Hepatocyte (in vitro differentiated cells): ENCODE results near the gene GRB14. TPM values are rescaled to one million over a fixed set of nuclear protein-coding genes. Genes with fewer than 3 reads are reported as not detected.
"Not testable (repeated sequence)": the region's sequence is repeated elsewhere in the genome, so short reads cannot be mapped to it uniquely, and the experiment has no call there.

Experiments used
- DNase-seq: peaks from one replicate; pipeline ENCODE4 v3.0.0-alpha.2; 2016; ENCODE audit warnings: low spot score
- H2AFZ ChIP-seq: fragments of 200-600 bp; sonication (generic); 2 replicates; pipeline ENCODE4 v1.6.0; 2016; ENCODE audit warnings: antibody characterized with exemption, mild to moderate bottlenecking
- H3K27ac ChIP-seq: fragments of 200-600 bp; sonication (generic); 2 replicates; pipeline ENCODE4 v1.5.1; 2016; ENCODE audit warnings: mild to moderate bottlenecking
- H3K27me3 ChIP-seq: fragments of 200-600 bp; sonication (generic); 2 replicates; pipeline ENCODE4 v1.6.1; 2016
- H3K36me3 ChIP-seq: fragments of 200-600 bp; sonication (generic); replicated peaks from 2 replicates; pipeline ENCODE4 v1.5.1; 2016; ENCODE audit warnings: low read depth; ENCODE audit not compliant: insufficient read depth
- H3K4me1 ChIP-seq: fragments of 200-600 bp; sonication (generic); 2 replicates; pipeline ENCODE4 v1.5.1; 2016; ENCODE audit warnings: mild to moderate bottlenecking, moderate library complexity; ENCODE audit not compliant: insufficient read depth
- H3K4me2 ChIP-seq: fragments of 200-600 bp; sonication (generic); 2 replicates; pipeline ENCODE4 v1.6.0; 2016
- H3K4me3 ChIP-seq: fragments of 200-600 bp; sonication (generic); 2 replicates; pipeline ENCODE4 v1.5.1; 2016; ENCODE audit warnings: mild to moderate bottlenecking
- H3K79me2 ChIP-seq: fragments of 200-600 bp; sonication (generic); 2 replicates; pipeline ENCODE4 v1.6.0; 2017; ENCODE audit warnings: mild to moderate bottlenecking
- H3K9me2 ChIP-seq: fragments of 200-600 bp; sonication (generic); replicated peaks from 2 replicates; pipeline ENCODE4 v1.6.0; 2017; ENCODE audit warnings: mild to moderate bottlenecking; ENCODE audit not compliant: insufficient read depth
- H3K9me3 ChIP-seq: fragments of 200-600 bp; sonication (generic); 2 replicates; pipeline ENCODE4 v1.5.1; 2016; ENCODE audit warnings: low read depth, mild to moderate bottlenecking
- H4K20me1 ChIP-seq: fragments of 200-600 bp; sonication (generic); 2 replicates; pipeline ENCODE4 v1.6.0; 2016; ENCODE audit warnings: mild to moderate bottlenecking; ENCODE audit not compliant: insufficient read depth, poor library complexity, severe bottlenecking
- EZH2 ChIP-seq: fragments of 200-600 bp; sonication (generic); IDR thresholded peaks from 2 replicates; pipeline ENCODE4 v1.6.1; 2016; ENCODE audit warnings: antibody characterized with exemption, mild to moderate bottlenecking, borderline replicate concordance
- EZH2phosphoT487 ChIP-seq: fragments of 200-600 bp; sonication (generic); IDR thresholded peaks from one replicate; pipeline ENCODE4 v1.6.1; 2018; ENCODE audit warnings: antibody characterized with exemption, mild to moderate bottlenecking, low read depth, moderate library complexity; ENCODE audit not compliant: unreplicated experiment, severe bottlenecking
- WGBS: methylation state at CpG from one replicate; pipeline ENCODE4 v1.1.6; 2016; ENCODE audit warnings: low lambda C conversion rate; ENCODE audit errors: missing lambda C conversion rate; 5-methylcytosine and 5-hydroxymethylcytosine counted together
- polyA plus RNA-seq: library from polyadenylated mRNA; unstranded; fragments of >200 nt; fragmentation: Nextera tagmentation; extraction: Ambion mirVana; gene quantifications from 2 replicates; pipeline ENCODE4 v1.2.1, GENCODE V29; 2016
- total RNA-seq: library from RNA; depleted of rRNA; stranded (reverse); fragments of >200 nt; gene quantifications from 2 replicates; pipeline ENCODE4 v1.2.3, GENCODE V29; 2014
- TF ChIP-seq, protein P1 (sequence below): fragments of 200-600 bp; sonication (generic); IDR thresholded peaks from 2 replicates; pipeline ENCODE4 v1.5.1; 2016; ENCODE audit warnings: antibody characterized with exemption, mild to moderate bottlenecking; ENCODE audit not compliant: poor library complexity

Gene GRB14
- total and polyA plus RNA-seq, 2 experiments from 2014 or later = 4.2 to 4.5 TPM

DNA sequence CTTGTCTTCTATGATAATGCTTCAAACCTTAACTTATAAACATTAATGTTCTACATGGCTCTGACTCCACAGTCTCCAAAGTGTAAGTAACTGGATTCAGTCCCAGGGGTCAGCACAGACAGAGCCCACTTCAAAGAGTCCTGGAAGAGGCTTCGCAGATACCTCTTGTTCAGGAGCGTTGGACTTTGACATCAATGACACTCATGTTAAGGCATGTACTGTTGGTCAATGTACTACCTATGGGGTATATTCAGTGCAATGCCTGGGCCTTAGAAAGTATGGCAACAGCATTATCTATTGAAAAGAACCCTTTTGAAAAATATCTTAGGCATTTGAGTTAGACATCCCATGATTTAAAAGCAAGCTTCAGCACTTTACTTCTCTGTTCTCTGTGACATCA is 143.1 kb downstream of the GRB14 start:
- TF ChIP-seq EZH2 (no peak), EZH2phosphoT487 (no peak)
- TF ChIP-seq, protein P1, sequence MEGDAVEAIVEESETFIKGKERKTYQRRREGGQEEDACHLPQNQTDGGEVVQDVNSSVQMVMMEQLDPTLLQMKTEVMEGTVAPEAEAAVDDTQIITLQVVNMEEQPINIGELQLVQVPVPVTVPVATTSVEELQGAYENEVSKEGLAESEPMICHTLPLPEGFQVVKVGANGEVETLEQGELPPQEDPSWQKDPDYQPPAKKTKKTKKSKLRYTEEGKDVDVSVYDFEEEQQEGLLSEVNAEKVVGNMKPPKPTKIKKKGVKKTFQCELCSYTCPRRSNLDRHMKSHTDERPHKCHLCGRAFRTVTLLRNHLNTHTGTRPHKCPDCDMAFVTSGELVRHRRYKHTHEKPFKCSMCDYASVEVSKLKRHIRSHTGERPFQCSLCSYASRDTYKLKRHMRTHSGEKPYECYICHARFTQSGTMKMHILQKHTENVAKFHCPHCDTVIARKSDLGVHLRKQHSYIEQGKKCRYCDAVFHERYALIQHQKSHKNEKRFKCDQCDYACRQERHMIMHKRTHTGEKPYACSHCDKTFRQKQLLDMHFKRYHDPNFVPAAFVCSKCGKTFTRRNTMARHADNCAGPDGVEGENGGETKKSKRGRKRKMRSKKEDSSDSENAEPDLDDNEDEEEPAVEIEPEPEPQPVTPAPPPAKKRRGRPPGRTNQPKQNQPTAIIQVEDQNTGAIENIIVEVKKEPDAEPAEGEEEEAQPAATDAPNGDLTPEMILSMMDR = no peak
- no peaks in the 10 kb centered on the region for H3K9me2 ChIP-seq
- no peaks in the 10 kb centered on the region for H3K9me3 ChIP-seq
- no peaks in the 10 kb centered on the region for H3K36me3 ChIP-seq
- no peak overlapping the region for H3K4me3 ChIP-seq
- no peaks in the 10 kb centered on the region for H4K20me1 ChIP-seq
- H2AFZ ChIP-seq = no peak overlapping the region
- no peaks in the 10 kb centered on the region for H3K4me1 ChIP-seq
- H3K4me2 ChIP-seq = no peak overlapping the region
- H3K79me2 ChIP-seq = no peaks in the 10 kb centered on the region
- 82% methylated on average over 2 of the region's 2 CpGs for WGBS
- no peak overlapping the region for H3K27ac ChIP-seq
- no peak for DNase-seq
- H3K27me3 ChIP-seq = no peaks in the 10 kb centered on the region

DNA sequence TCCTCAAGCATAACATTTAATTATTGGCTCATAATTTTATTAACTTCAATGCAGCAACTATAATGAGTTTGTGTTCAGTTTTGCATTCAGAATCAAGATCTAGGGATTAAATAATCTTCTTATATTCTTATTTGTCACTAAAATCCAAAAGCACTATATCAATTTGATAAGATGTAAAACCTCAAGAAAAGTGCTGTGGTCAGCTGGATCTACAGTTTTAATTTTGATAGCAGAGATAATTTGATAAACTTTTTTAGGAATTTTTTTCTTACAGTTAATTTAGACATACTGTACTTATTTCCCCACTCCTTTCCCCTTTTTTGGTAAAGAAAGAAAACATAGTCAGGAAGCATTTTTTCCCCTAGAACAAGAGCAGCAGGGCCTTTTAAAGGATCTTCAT is 146.4 kb downstream of the GRB14 start:
- Histone ChIP-seq H3K4me1 (no peaks in the 10 kb centered on the region), H3K27me3 (no peaks in the 10 kb centered on the region), H3K36me3 (no peaks in the 10 kb centered on the region), H2AFZ (no peak overlapping the region), H3K9me3 (no peaks in the 10 kb centered on the region), H3K4me2 (no peak overlapping the region), H3K9me2 (no peaks in the 10 kb centered on the region), H4K20me1 (no peaks in the 10 kb centered on the region), H3K79me2 (no peaks in the 10 kb centered on the region), H3K27ac (no peak overlapping the region), H3K4me3 (no peak overlapping the region)
- no peak for TF ChIP-seq EZH2phosphoT487
- TF ChIP-seq EZH2 = no peak
- TF ChIP-seq, protein P1 = no peak
- DNase-seq = no peak

DNA sequence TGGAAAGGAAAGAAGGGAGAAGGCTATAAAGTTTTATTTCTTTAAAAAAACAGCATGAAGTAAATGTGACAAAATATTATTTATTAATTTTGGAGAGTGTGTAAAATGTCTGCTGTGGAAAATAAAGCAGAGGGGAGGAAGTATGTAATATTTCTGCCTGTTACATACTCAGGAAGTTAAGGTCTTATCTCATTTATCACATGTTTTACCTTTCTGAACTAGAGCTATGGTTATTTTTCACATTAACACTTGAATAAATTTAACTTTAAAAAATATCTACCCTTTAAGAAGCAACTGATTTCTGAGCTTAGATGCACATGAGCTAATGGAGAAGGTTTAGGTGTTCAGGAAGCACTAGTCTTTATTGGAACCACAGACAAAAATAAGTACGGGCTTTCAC is 148.3 kb downstream of the GRB14 start:
- no peaks in the 10 kb centered on the region for H3K9me3 ChIP-seq
- H3K27me3 ChIP-seq = no peaks in the 10 kb centered on the region
- no peak overlapping the region for H2AFZ ChIP-seq
- no peak overlapping the region for H3K4me3 ChIP-seq
- no peak for TF ChIP-seq EZH2phosphoT487
- TF ChIP-seq, protein P1 = no peak
- no peak for TF ChIP-seq EZH2
- no peaks in the 10 kb centered on the region for H3K36me3 ChIP-seq
- no peaks in the 10 kb centered on the region for H3K4me1 ChIP-seq
- no peaks in the 10 kb centered on the region for H3K9me2 ChIP-seq
- WGBS = 91% methylated on average over 1 of the region's 1 CpG
- no peaks in the 10 kb centered on the region for H4K20me1 ChIP-seq
- no peak overlapping the region for H3K27ac ChIP-seq
- H3K4me2 ChIP-seq = no peak overlapping the region
- no peaks in the 10 kb centered on the region for H3K79me2 ChIP-seq
- no peak for DNase-seq

DNA sequence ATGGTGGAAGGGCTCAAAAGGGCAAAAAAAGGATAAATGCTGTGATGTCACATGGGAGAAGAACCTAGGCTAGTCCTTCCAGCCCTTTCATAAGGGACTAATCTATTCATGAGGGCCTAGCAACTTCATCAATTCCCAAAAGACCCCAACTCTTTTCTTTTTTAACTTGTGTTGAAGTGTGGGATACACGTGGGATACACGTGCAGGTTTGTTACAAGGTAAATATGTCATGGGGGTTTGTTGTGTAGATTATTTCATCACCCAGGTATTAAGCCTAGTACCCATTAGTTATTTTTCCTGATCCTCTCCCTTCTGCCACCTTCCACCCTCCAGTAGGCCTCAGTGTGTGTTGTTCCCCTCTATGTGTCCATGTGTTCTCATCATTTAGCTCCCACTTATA is 156.2 kb downstream of the GRB14 start:
- H3K36me3 ChIP-seq, DNase-seq, H3K9me3 ChIP-seq, H3K4me1 ChIP-seq, H3K9me2 ChIP-seq, H3K27me3 ChIP-seq, H2AFZ ChIP-seq, H3K4me3 ChIP-seq, H4K20me1 ChIP-seq, H3K79me2 ChIP-seq, H3K4me2 ChIP-seq, H3K27ac ChIP-seq: not testable (repeated sequence)
- 97% methylated on average over 2 of the region's 2 CpGs for WGBS
